K562 (cell line): ENCODE measurements around the gene TBC1D1. TPM values are rescaled to one million over a fixed set of nuclear protein-coding genes. Genes with fewer than 3 reads are reported as not detected.

Source experiments
- ATAC-seq: fragments of 200-7000 bp; cut with Tn5 transposase; 3 replicates; pipeline ENCODE4 v1.9.1; 2020; ENCODE audit warnings: moderate library complexity
- BruUV-seq: library from RNA; stranded (reverse); fragments of 400-500 nt; replicated peaks from 2 replicates; lab custom pipeline; 2021; lab: Mats Ljungman, UMichigan
- CTCF ChIA-PET: fragments of 300-600 bp; formaldehyde crosslinking; extraction: SDS; loops from one replicate; lab custom pipeline; 2021; ENCODE audit warnings: low intra/inter-chr PET ratio; lab: Yijun Ruan, JAX
- POLR2A ChIA-PET: fragments of 300-600, 350-650 bp; sonication (Branson Sonifier 250); formaldehyde crosslinking; extraction: SDS; loops from one replicate; lab custom pipeline; 2021; ENCODE audit warnings: antibody characterized with exemption, inconsistent platforms; lab: Yijun Ruan, JAX
- DNase-seq, 4 experiments: peaks; one replicate each; pipeline versions ENCODE4 v3.0.0 to v3.0.0-alpha.2; 2011 to 2018; ENCODE audit warnings: low spot score in 3 of 4, mixed read lengths in 3 of 4; ENCODE audit errors: extremely low read depth in 1 of 4
- FAIRE-seq: peaks from 2 replicates; lab custom pipeline; 2011; peaks lifted over from hg19 to GRCh38; lab: Jason Lieb, UNC
- H2AFZ ChIP-seq: 2 replicates; pipeline ENCODE4 v1.6.0; 2011; ENCODE audit warnings: low read depth, low read length, control low read depth, inconsistent platforms
- H3K27ac ChIP-seq: fragments of 200-600 bp; 3 replicates; pipeline ENCODE4 v1.8.0; 2011; ENCODE audit warnings: low read depth, mild to moderate bottlenecking, control low read depth, inconsistent platforms, low read length, moderate library complexity, mixed read lengths; ENCODE audit errors: extremely low read depth
- H3K27me3 ChIP-seq, 2 experiments: fragments of 300-600 bp in 1 of 2; 2 replicates in 1 of 2; 3 replicates in 1 of 2; pipeline versions ENCODE4 v1.6.0 to v1.8.0; 2011; ENCODE audit warnings: inconsistent platforms in 2 of 2, low read length in 2 of 2, mild to moderate bottlenecking in 1 of 2, mixed read lengths in 1 of 2, moderate library complexity in 1 of 2; ENCODE audit not compliant: control insufficient read depth in 2 of 2, insufficient read depth in 2 of 2
- H3K36me3 ChIP-seq: fragments of 300-600 bp; 3 replicates; pipeline ENCODE4 v1.8.0; 2011; ENCODE audit warnings: mild to moderate bottlenecking, low read length, inconsistent platforms; ENCODE audit not compliant: control insufficient read depth, insufficient read depth
- H3K4me1 ChIP-seq, 2 experiments: fragments of 200-600 bp in 1 of 2; replicated peaks in 1 of 2; 2 replicates in 1 of 2; 3 replicates in 1 of 2; pipeline versions ENCODE4 v1.5.1 to v1.8.0; 2011; ENCODE audit warnings: inconsistent platforms in 2 of 2, low read length in 2 of 2, mild to moderate bottlenecking in 1 of 2, mixed read lengths in 1 of 2, moderate library complexity in 1 of 2; ENCODE audit not compliant: control insufficient read depth in 2 of 2, insufficient read depth in 2 of 2
- H3K4me2 ChIP-seq: 2 replicates; pipeline ENCODE4 v1.6.1; 2011; ENCODE audit warnings: low read length, control low read depth, inconsistent platforms, mixed read lengths; ENCODE audit not compliant: insufficient read depth
- H3K4me3 ChIP-seq: fragments of 200-600 bp; sonication (generic), shearing (Covaris generic); 2 replicates; pipeline ENCODE4 v1.5.1; 2016; ENCODE audit warnings: control low read depth, inconsistent platforms
- H3K79me2 ChIP-seq: fragments of 200-600 bp; 3 replicates; pipeline ENCODE4 v1.8.0; 2011; ENCODE audit warnings: low read length, inconsistent platforms; ENCODE audit not compliant: control insufficient read depth, insufficient read depth
- H3K9ac ChIP-seq, 2 experiments: 2 replicates each; pipeline versions ENCODE4 v1.6.0 to v1.6.1; 2011; ENCODE audit warnings: low read depth in 2 of 2, low read length in 2 of 2, control low read depth in 1 of 2, inconsistent platforms in 1 of 2, mild to moderate bottlenecking in 1 of 2, mixed read lengths in 1 of 2; ENCODE audit not compliant: insufficient read depth in 1 of 2
- H3K9me1 ChIP-seq: one replicate; pipeline ENCODE4 v1.6.0; 2011; ENCODE audit warnings: inconsistent platforms, mild to moderate bottlenecking, low read length, moderate library complexity; ENCODE audit not compliant: control insufficient read depth, insufficient read depth
- H3K9me3 ChIP-seq: replicated peaks from 2 replicates; pipeline ENCODE4 v1.5.1; 2011; ENCODE audit warnings: low read depth, low read length, inconsistent platforms; ENCODE audit not compliant: control insufficient read depth, insufficient read depth
- H4K20me1 ChIP-seq: replicated peaks from 2 replicates; pipeline ENCODE4 v1.6.1; 2011; ENCODE audit warnings: low read length, inconsistent platforms, mixed read lengths; ENCODE audit not compliant: control insufficient read depth, insufficient read depth
- BCL6 ChIP-seq: fragments of 250-450 bp; sonication (Bioruptor Pico); IDR thresholded peaks from 2 replicates; pipeline ENCODE4 v1.4.0; 2020
- ZNF146 ChIP-seq: IDR thresholded peaks from one replicate; pipeline ENCODE4 v1.6.1; 2018; ENCODE audit warnings: missing compliant biosample characterization; ENCODE audit not compliant: unreplicated experiment
- WGBS: fragments of 100-300 bp; shearing (Covaris generic); methylation state at CpG from one replicate; pipeline ENCODE4 v1.1.6; 2016; ENCODE audit warnings: low coverage, mixed read lengths; ENCODE audit not compliant: insufficient coverage; ENCODE audit errors: missing lambda C conversion rate; 5-methylcytosine and 5-hydroxymethylcytosine counted together
- in situ Hi-C: fragments of 300-500 bp; cut with MboI; formaldehyde crosslinking; loops from 4 replicates; pipeline ENCODE4 v1.15.0; 2018; ENCODE audit warnings: inconsistent platforms, mixed read lengths
- intact Hi-C: fragments of 100-400 bp; cut with micrococcal nuclease; formaldehyde crosslinking; loops from 2 replicates; pipeline ENCODE4 v1.14.2; 2022
- polyA plus RNA-seq, 8 experiments: library from polyadenylated mRNA; depleted of rRNA in 4 of 8; stranded (reverse) in 5 of 8; unstranded in 3 of 8; fragments of >200 nt; fragmentation: Nextera tagmentation in 2 of 8; fragmentation: Illumina TruSeq in 1 of 8; extraction: Ambion mirVana in 2 of 8; extraction: Trizol in 1 of 8; gene quantifications; 2 replicates each; pipeline versions ENCODE4 v1.2.1 to v1.2.3, GENCODE V29; 2011 to 2014; ENCODE audit warnings: inconsistent platforms in 1 of 8, missing spikeins in 1 of 8
- total RNA-seq, 7 experiments: library from RNA; depleted of rRNA in 6 of 7; stranded (reverse); fragments of >200 nt in 6 of 7; fragmentation: Illumina TruSeq in 2 of 7; extraction: Trizol in 2 of 7; gene quantifications; 2 replicates each; pipeline versions ENCODE4 v1.2.1 to v1.2.3, GENCODE V29; 2011 to 2021; ENCODE audit warnings: low replicate concordance in 1 of 7
- TF ChIP-seq, protein P1 (sequence below), 2 experiments: fragments of 450-650 bp in 1 of 2; sonication (generic) in 1 of 2; formaldehyde crosslinking in 1 of 2; IDR thresholded peaks in 1 of 2; conservative IDR thresholded peaks in 1 of 2; 2 replicates each; pipeline versions ENCODE4 v1.6.1 to v1.8.1; 2016 to 2023; ENCODE audit warnings: mild to moderate bottlenecking in 2 of 2, moderate library complexity in 2 of 2, inconsistent platforms in 1 of 2, missing genetic modification reagents in 1 of 2

Gene TBC1D1
- total and polyA plus RNA-seq, 9 of the 15 experiments (the other 6 are each of a cell fraction or from before 2014, with no cell fraction given), result 0.59 to 14.2 (median 8.8) TPM

DNA sequence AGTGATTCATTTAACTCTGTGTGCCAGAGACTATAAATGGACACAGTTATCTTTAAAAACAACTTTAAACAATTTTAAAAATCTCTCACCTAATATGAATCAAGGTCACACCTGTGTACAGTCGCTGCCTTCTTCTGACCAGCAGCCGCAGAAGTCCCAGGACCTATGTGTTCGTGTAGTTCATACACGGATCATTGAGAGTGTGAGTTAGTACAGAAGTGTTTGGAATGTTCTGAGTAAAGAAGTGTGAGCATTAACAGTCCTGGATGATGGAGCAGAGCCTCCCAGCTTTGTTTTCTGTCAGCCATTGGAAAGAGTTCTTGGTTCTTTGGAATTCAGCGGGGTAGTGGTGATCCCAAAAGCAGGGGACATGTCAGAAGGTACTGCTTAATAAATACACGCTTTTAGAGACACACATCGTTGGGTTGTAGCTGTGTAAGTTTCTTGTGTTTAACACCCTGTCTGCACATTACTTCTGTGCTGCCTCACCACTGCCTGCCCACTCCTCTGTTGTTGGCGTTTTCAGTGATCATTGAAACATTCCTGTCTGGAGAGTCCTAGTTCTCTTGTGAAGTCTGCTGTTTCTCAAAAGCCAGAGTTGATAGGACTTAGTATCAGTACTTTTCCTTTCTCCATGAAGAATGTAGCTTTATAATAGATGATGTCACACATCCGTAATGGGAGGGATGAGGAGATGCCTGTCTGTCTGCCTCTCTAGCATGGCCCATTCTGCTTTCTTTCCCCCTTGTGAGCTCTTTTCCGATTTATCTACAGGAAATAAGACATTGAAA, 159.9 kb downstream of the TBC1D1 start:
- no peaks in the 10 kb centered on the region for H3K9me3 ChIP-seq
- in situ Hi-C loops, result loop anchor here (25.0 kb wide), 1 partner anchor 1087 kb away; no protein-coding TSS in a partner anchor
- H3K27me3 ChIP-seq, result peaks cover 0 to 35% of the 10 kb centered on the region in 2 experiments; a peak in 2 of 5 replicates
- POLR2A ChIA-PET, result interaction anchor here (0.7 to 0.8 kb wide), 3 partner anchors 198 to 412 kb away, joined by 3 to 4 read pairs (median 4); no protein-coding TSS in a partner anchor
- ATAC-seq, result no peak; the same call in 2 of the 3 replicates
- no TSS peak for BruUV-seq
- H3K9me1 ChIP-seq, result no peaks in the 10 kb centered on the region
- H2AFZ ChIP-seq, result peak overlapping the region; percentile 4; the same call in 1 of the 2 replicates
- no peak overlapping the region for H3K9ac ChIP-seq
- FAIRE-seq, result no peak
- TF ChIP-seq ZNF146 (no peak), BCL6 (CRISPR knock-in tag) (no peak)
- TF ChIP-seq, protein P1, sequence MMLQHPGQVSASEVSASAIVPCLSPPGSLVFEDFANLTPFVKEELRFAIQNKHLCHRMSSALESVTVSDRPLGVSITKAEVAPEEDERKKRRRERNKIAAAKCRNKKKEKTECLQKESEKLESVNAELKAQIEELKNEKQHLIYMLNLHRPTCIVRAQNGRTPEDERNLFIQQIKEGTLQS (IDR thresholded peaks at IDR 0.05), result peak; percentile 28
- TF ChIP-seq, protein P1 (CRISPR knock-in tag; conservative IDR thresholded peaks at IDR 0.05), result no peak
- intact Hi-C loops, result no loop called here
- H3K4me1 ChIP-seq, result no peaks in the 10 kb centered on the region; a peak in 1 of 5 replicates
- H3K4me2 ChIP-seq, result no peak overlapping the region
- CTCF ChIA-PET, result interaction anchor here (0.6 kb wide), 1 partner anchor 15 kb away, joined by 3 read pairs; no protein-coding TSS in a partner anchor
- no peaks in the 10 kb centered on the region for H3K79me2 ChIP-seq
- H3K36me3 ChIP-seq, result no peaks in the 10 kb centered on the region
- H3K27ac ChIP-seq, result no peak overlapping the region
- DNase-seq, result no peak
- no peak overlapping the region for H3K4me3 ChIP-seq
- whole genome bisulfite sequencing, result 6% methylated on average over 10 of the region's 10 CpGs
- H4K20me1 ChIP-seq, result no peaks in the 10 kb centered on the region
